HepG2 (cell line): ENCODE measurements around the gene DYTN. TPM values are rescaled to one million over a fixed set of nuclear protein-coding genes. Genes with fewer than 3 reads are reported as not detected.

ENCODE experiments used
- ATAC-seq: fragments of 200-7000 bp; cut with Tn5 transposase; 3 replicates; pipeline ENCODE4 v1.9.1; 2020; ENCODE audit warnings: mild to moderate bottlenecking, moderate library complexity
- BruUV-seq: library from RNA; stranded (reverse); fragments of 400-500 nt; replicated peaks from 2 replicates; lab custom pipeline; 2021; lab: Mats Ljungman, UMichigan
- CTCF ChIA-PET: fragments of 300-600 bp; formaldehyde crosslinking; extraction: SDS; loops from one replicate; lab custom pipeline; 2021; ENCODE audit warnings: low total read pairs, inconsistent platforms, low intra/inter-chr PET ratio; lab: Yijun Ruan, JAX
- POLR2A ChIA-PET: fragments of 350-600 bp; sonication (Branson Sonifier 250); formaldehyde crosslinking; loops from one replicate; lab custom pipeline; 2020; ENCODE audit warnings: antibody characterized with exemption, inconsistent platforms; lab: Yijun Ruan, JAX
- DNase-seq: peaks from one replicate; pipeline ENCODE4 v3.0.0-alpha.2; 2015; ENCODE audit warnings: low spot score
- FAIRE-seq: peaks from 3 replicates; lab custom pipeline; 2011; peaks lifted over from hg19 to GRCh38; lab: Jason Lieb, UNC
- H2AFZ ChIP-seq: one replicate; pipeline ENCODE4 v1.6.1; 2011; ENCODE audit warnings: low read length, inconsistent platforms
- H3K27ac ChIP-seq: fragments of 300-600 bp; 3 replicates; pipeline ENCODE4 v1.8.0; 2011; ENCODE audit warnings: mixed run types, mild to moderate bottlenecking, mixed read lengths, low read length, inconsistent platforms; ENCODE audit not compliant: insufficient read depth; ENCODE audit errors: extremely low read length
- H3K27me3 ChIP-seq, 2 experiments: fragments of 200-600 bp in 1 of 2; 2 replicates in 1 of 2; 3 replicates in 1 of 2; pipeline versions ENCODE4 v1.6.0 to v1.8.0; 2011; ENCODE audit warnings: low read length in 2 of 2, mild to moderate bottlenecking in 2 of 2, moderate library complexity in 2 of 2, inconsistent platforms in 1 of 2; ENCODE audit not compliant: insufficient read depth in 2 of 2, control insufficient read depth in 1 of 2
- H3K36me3 ChIP-seq, 2 experiments: fragments of 200-600 bp in 1 of 2; replicated peaks in 1 of 2; 2 replicates in 1 of 2; 3 replicates in 1 of 2; pipeline versions ENCODE4 v1.5.1 to v1.8.0; 2011; ENCODE audit warnings: low read length in 2 of 2, inconsistent platforms in 1 of 2; ENCODE audit not compliant: insufficient read depth in 2 of 2, control insufficient read depth in 1 of 2
- H3K4me1 ChIP-seq: 2 replicates; pipeline ENCODE4 v1.5.1; 2012; ENCODE audit warnings: low read length, inconsistent platforms; ENCODE audit not compliant: insufficient read depth
- H3K4me2 ChIP-seq: 2 replicates; pipeline ENCODE4 v1.6.0; 2011; ENCODE audit warnings: low read depth, low read length, inconsistent platforms
- H3K4me3 ChIP-seq, 3 experiments: fragments of 200-600 bp in 1 of 3; sonication (generic), shearing (Covaris generic) in 1 of 3; replicated peaks in 1 of 3; 2 replicates each; pipeline ENCODE4 v1.5.1; 2011 to 2016; ENCODE audit warnings: low read length in 3 of 3, inconsistent platforms in 2 of 3, low read depth in 2 of 3, mild to moderate bottlenecking in 2 of 3, control low read depth in 1 of 3, mixed read lengths in 1 of 3; ENCODE audit not compliant: insufficient read depth in 1 of 3
- H3K79me2 ChIP-seq: one replicate; pipeline ENCODE4 v1.6.1; 2011; ENCODE audit warnings: low read length, inconsistent platforms; ENCODE audit not compliant: insufficient read depth
- H3K9ac ChIP-seq: 2 replicates; pipeline ENCODE4 v1.6.0; 2011; ENCODE audit warnings: mild to moderate bottlenecking, low read depth, low read length, inconsistent platforms; ENCODE audit not compliant: insufficient read depth
- H3K9me3 ChIP-seq: 2 replicates; pipeline ENCODE4 v1.5.1; 2012; ENCODE audit warnings: mild to moderate bottlenecking, low read length
- H4K20me1 ChIP-seq: 2 replicates; pipeline ENCODE4 v1.6.0; 2011; ENCODE audit warnings: inconsistent platforms, mild to moderate bottlenecking, low read length, moderate library complexity; ENCODE audit not compliant: insufficient read depth
- CERS6 ChIP-seq: sonication (generic); formaldehyde crosslinking; IDR thresholded peaks from 2 replicates; pipeline ENCODE4 v1.5.0; 2020; ENCODE audit warnings: missing genetic modification reagents
- E2F2 ChIP-seq: sonication (generic); formaldehyde crosslinking; IDR thresholded peaks from 2 replicates; pipeline ENCODE4 v1.4.0; 2020; ENCODE audit warnings: missing genetic modification reagents, borderline replicate concordance
- HES4 ChIP-seq: sonication (generic); formaldehyde crosslinking; IDR thresholded peaks from 2 replicates; pipeline ENCODE4 v1.9.0; 2021; ENCODE audit warnings: mild to moderate bottlenecking, missing genetic modification reagents, borderline replicate concordance
- HIC2 ChIP-seq: sonication (generic); formaldehyde crosslinking; IDR thresholded peaks from 2 replicates; pipeline ENCODE4 v1.9.0; 2022; ENCODE audit warnings: low read depth, missing genetic modification reagents
- HNF4G ChIP-seq, 2 experiments: sonication (generic) in 1 of 2; formaldehyde crosslinking in 1 of 2; IDR thresholded peaks; 2 replicates each; pipeline versions ENCODE4 v1.4.0 to v1.6.1; 2011 to 2020; ENCODE audit warnings: borderline replicate concordance in 2 of 2, low read depth in 2 of 2, mild to moderate bottlenecking in 2 of 2, low read length in 1 of 2, missing genetic modification reagents in 1 of 2, moderate library complexity in 1 of 2
- IKZF1 ChIP-seq: fragments of 450-650 bp; IDR thresholded peaks from 2 replicates; pipeline ENCODE4 v1.7.1; 2016
- KAT7 ChIP-seq: IDR thresholded peaks from 2 replicates; pipeline ENCODE4 v1.6.1; 2018; ENCODE audit warnings: borderline replicate concordance, missing compliant biosample characterization
- MZF1 ChIP-seq: sonication (generic); formaldehyde crosslinking; IDR thresholded peaks from 2 replicates; pipeline ENCODE4 v1.8.1; 2023; ENCODE audit warnings: mild to moderate bottlenecking, missing genetic modification reagents, borderline replicate concordance
- NFE2L2 ChIP-seq: fragments of 150-350 bp; IDR thresholded peaks from 2 replicates; pipeline ENCODE4 v1.6.1; 2014; ENCODE audit warnings: low read length
- PHB2 ChIP-seq: fragments of 450-650 bp; IDR thresholded peaks from 2 replicates; pipeline ENCODE4 v1.6.1; 2018; ENCODE audit not compliant: partially characterized antibody
- PHF21A ChIP-seq: sonication (generic); formaldehyde crosslinking; IDR thresholded peaks from 2 replicates; pipeline ENCODE4 v1.5.0; 2020; ENCODE audit warnings: mild to moderate bottlenecking, missing genetic modification reagents
- RARG ChIP-seq: sonication (generic); formaldehyde crosslinking; IDR thresholded peaks from 2 replicates; pipeline ENCODE4 v1.4.0; 2020; ENCODE audit warnings: low read depth, mild to moderate bottlenecking, missing genetic modification reagents
- RFXANK ChIP-seq: IDR thresholded peaks from 2 replicates; pipeline ENCODE4 v1.6.1; 2016
- THYN1 ChIP-seq: sonication (generic); formaldehyde crosslinking; IDR thresholded peaks from 2 replicates; pipeline ENCODE4 v1.8.1; 2023; ENCODE audit warnings: low read depth, mild to moderate bottlenecking, moderate library complexity, missing genetic modification reagents, borderline replicate concordance
- ZFP36L2 ChIP-seq: sonication (generic); formaldehyde crosslinking; IDR thresholded peaks from 2 replicates; pipeline ENCODE4 v1.4.0; 2020; ENCODE audit warnings: missing genetic modification reagents
- ZNF3 ChIP-seq: IDR thresholded peaks from 2 replicates; pipeline ENCODE4 v1.7.0; 2017; ENCODE audit warnings: inconsistent platforms
- ZNF7 ChIP-seq: IDR thresholded peaks from 2 replicates; pipeline ENCODE4 v1.6.1; 2016; ENCODE audit warnings: missing biosample characterization, missing genetic modification reagents
- ZSCAN25 ChIP-seq: sonication (generic); formaldehyde crosslinking; IDR thresholded peaks from 2 replicates; pipeline ENCODE4 v1.8.0; 2022; ENCODE audit warnings: mild to moderate bottlenecking, missing genetic modification reagents
- WGBS: methylation state at CpG from one replicate; pipeline ENCODE4 v1.1.6; 2017; ENCODE audit warnings: low lambda C conversion rate; 5-methylcytosine and 5-hydroxymethylcytosine counted together
- in situ Hi-C: cut with HindIII; loops from 2 replicates; pipeline ENCODE4 v1.10.0; 2017; ENCODE audit warnings: low pct_unique_long_range_greater_than_20kb; ENCODE audit not compliant: extremely low pct_ligation_motif_present
- intact Hi-C: fragments of 100-400 bp; cut with micrococcal nuclease; formaldehyde crosslinking; loops from one replicate; pipeline ENCODE4 v1.10.0; 2022; ENCODE audit not compliant: unreplicated experiment
- polyA plus RNA-seq, 8 experiments: library from polyadenylated mRNA; depleted of rRNA in 3 of 8; stranded (reverse) in 7 of 8; unstranded in 1 of 8; fragments of >200 nt; fragmentation: Illumina TruSeq in 4 of 8; extraction: Trizol in 4 of 8; gene quantifications; 2 replicates each; pipeline versions ENCODE4 v1.2.1 to v1.2.3, GENCODE V29; 2011 to 2016; ENCODE audit warnings: low read depth in 4 of 8, missing spikeins in 1 of 8, mixed read lengths in 1 of 8; ENCODE audit not compliant: insufficient read depth in 1 of 8
- total RNA-seq, 5 experiments: library from RNA; depleted of rRNA; stranded (reverse); fragments of >200 nt; fragmentation: Illumina TruSeq; extraction: Trizol; gene quantifications; 2 replicates each; pipeline ENCODE4 v1.2.3, GENCODE V29; 2016; ENCODE audit warnings: low read depth in 1 of 5
- TF ChIP-seq, protein P1 (sequence below), 2 experiments: fragments of 450-650 bp in 1 of 2; sonication (generic) in 1 of 2; formaldehyde crosslinking; IDR thresholded peaks; 2 replicates each; pipeline versions ENCODE4 v1.5.0 to v1.8.0; 2020 to 2022; ENCODE audit warnings: mild to moderate bottlenecking in 1 of 2, missing genetic modification reagents in 1 of 2
- TF ChIP-seq, protein P2 (sequence below): conservative IDR thresholded peaks from 2 replicates; pipeline ENCODE4 v1.6.1; 2018; ENCODE audit warnings: missing genetic modification reagents

Gene DYTN
- total and polyA plus RNA-seq, 2 of the 13 experiments (the other 11 are each of a cell fraction or from before 2014, with no cell fraction given): not detected

DNA sequence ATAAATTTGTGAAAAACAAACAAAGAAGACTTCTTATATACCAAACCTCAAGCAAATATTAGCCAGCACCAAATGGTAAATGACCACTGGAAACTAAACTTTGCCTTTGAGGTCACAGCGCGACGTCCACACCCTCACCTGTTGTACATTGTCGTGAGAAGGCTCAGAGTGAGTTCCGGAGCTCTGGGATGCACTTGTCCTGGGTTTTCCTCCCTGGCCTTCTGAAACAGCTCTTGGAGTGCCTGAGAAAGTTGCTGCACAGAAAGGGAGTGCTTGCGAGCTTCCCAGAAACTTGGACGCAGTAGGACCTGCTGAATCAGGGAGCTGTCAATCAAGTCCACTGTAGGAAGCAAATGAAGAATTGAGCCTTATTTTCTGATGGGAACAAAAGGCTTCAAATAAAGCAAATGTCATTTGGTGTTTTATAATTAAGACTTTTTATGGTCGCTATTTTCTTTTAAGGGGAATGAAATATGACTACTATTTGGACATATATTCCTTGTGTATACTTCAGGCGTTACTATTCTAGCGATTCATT lies 11.0 kb downstream of the DYTN start:
- FAIRE-seq (no peak), DNase-seq (no peak), ATAC-seq (no peak)
- 33% methylated on average over 9 of the region's 10 CpGs for WGBS
- CTCF ChIA-PET: no interaction called here
- POLR2A ChIA-PET: no interaction called here
- H3K4me3 ChIP-seq: no peak overlapping the region
- peaks cover 0 to 10% of the 10 kb centered on the region in 2 experiments; a peak in 1 of 5 replicates for H3K27me3 ChIP-seq
- no peak overlapping the region for H2AFZ ChIP-seq
- no peak overlapping the region for H3K27ac ChIP-seq
- H3K9me3 ChIP-seq: no peaks in the 10 kb centered on the region
- H3K9ac ChIP-seq: no peak overlapping the region
- H3K4me2 ChIP-seq: no peak overlapping the region
- H3K79me2 ChIP-seq: no peaks in the 10 kb centered on the region
- no peaks in the 10 kb centered on the region for H3K4me1 ChIP-seq
- intact Hi-C loops: no loop called here
- no TSS peak for BruUV-seq
- no peaks in the 10 kb centered on the region for H4K20me1 ChIP-seq
- H3K36me3 ChIP-seq: no peaks in the 10 kb centered on the region
- TF ChIP-seq E2F2 (CRISPR knock-in tag) (no peak), IKZF1 (no peak), NFE2L2 (no peak), MZF1 (CRISPR knock-in tag) (no peak), RFXANK (CRISPR knock-in tag) (no peak), ZNF3 (CRISPR knock-in tag) (no peak), CERS6 (CRISPR knock-in tag) (no peak), HNF4G (IDR thresholded peaks at IDR 0.05; ENCODE audit: borderline replicate concordance, low read depth, low read length) (no peak), HNF4G (CRISPR knock-in tag; IDR thresholded peaks at IDR 0.05; ENCODE audit: borderline replicate concordance, low read depth) (no peak), ZSCAN25 (CRISPR knock-in tag) (no peak), ZNF7 (no peak), THYN1 (CRISPR knock-in tag) (no peak), ZFP36L2 (CRISPR knock-in tag) (no peak), PHF21A (no peak), HIC2 (no peak), HES4 (CRISPR knock-in tag) (no peak), KAT7 (CRISPR knock-in tag) (no peak), PHB2 (no peak), RARG (CRISPR knock-in tag) (no peak)
- TF ChIP-seq, protein P1, sequence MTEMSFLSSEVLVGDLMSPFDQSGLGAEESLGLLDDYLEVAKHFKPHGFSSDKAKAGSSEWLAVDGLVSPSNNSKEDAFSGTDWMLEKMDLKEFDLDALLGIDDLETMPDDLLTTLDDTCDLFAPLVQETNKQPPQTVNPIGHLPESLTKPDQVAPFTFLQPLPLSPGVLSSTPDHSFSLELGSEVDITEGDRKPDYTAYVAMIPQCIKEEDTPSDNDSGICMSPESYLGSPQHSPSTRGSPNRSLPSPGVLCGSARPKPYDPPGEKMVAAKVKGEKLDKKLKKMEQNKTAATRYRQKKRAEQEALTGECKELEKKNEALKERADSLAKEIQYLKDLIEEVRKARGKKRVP (CRISPR knock-in tag; IDR thresholded peaks at IDR 0.05): no peak
- TF ChIP-seq, protein P2, sequence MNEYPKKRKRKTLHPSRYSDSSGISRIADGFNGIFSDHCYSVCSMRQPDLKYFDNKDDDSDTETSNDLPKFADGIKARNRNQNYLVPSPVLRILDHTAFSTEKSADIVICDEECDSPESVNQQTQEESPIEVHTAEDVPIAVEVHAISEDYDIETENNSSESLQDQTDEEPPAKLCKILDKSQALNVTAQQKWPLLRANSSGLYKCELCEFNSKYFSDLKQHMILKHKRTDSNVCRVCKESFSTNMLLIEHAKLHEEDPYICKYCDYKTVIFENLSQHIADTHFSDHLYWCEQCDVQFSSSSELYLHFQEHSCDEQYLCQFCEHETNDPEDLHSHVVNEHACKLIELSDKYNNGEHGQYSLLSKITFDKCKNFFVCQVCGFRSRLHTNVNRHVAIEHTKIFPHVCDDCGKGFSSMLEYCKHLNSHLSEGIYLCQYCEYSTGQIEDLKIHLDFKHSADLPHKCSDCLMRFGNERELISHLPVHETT (CRISPR knock-in tag): no peak
- TF ChIP-seq, all 625 proteins: peak for 0
- in situ Hi-C loops: no loop called here
